HepG2 (cell line): Measurements from ENCODE around the gene FANK1. TPM values are rescaled to one million over a fixed set of nuclear protein-coding genes. Genes with fewer than 3 reads are reported as not detected.

Experiments used
- ATAC-seq: fragments of 200-7000 bp; cut with Tn5 transposase; 3 replicates; pipeline ENCODE4 v1.9.1; 2020; ENCODE audit warnings: mild to moderate bottlenecking, moderate library complexity
- BruUV-seq: library from RNA; stranded (reverse); fragments of 400-500 nt; replicated peaks from 2 replicates; lab custom pipeline; 2021; lab: Mats Ljungman, UMichigan
- CTCF ChIA-PET: fragments of 300-600 bp; formaldehyde crosslinking; extraction: SDS; loops from one replicate; lab custom pipeline; 2021; ENCODE audit warnings: low total read pairs, inconsistent platforms, low intra/inter-chr PET ratio; lab: Yijun Ruan, JAX
- POLR2A ChIA-PET: fragments of 350-600 bp; sonication (Branson Sonifier 250); formaldehyde crosslinking; loops from one replicate; lab custom pipeline; 2020; ENCODE audit warnings: antibody characterized with exemption, inconsistent platforms; lab: Yijun Ruan, JAX
- DNase-seq: peaks from one replicate; pipeline ENCODE4 v3.0.0-alpha.2; 2015; ENCODE audit warnings: low spot score
- FAIRE-seq: peaks from 3 replicates; lab custom pipeline; 2011; peaks lifted over from hg19 to GRCh38; lab: Jason Lieb, UNC
- H2AFZ ChIP-seq: one replicate; pipeline ENCODE4 v1.6.1; 2011; ENCODE audit warnings: low read length, inconsistent platforms
- H3K27ac ChIP-seq: fragments of 300-600 bp; 3 replicates; pipeline ENCODE4 v1.8.0; 2011; ENCODE audit warnings: mixed run types, mild to moderate bottlenecking, mixed read lengths, low read length, inconsistent platforms; ENCODE audit not compliant: insufficient read depth; ENCODE audit errors: extremely low read length
- H3K27me3 ChIP-seq, 2 experiments: fragments of 200-600 bp in 1 of 2; 2 replicates in 1 of 2; 3 replicates in 1 of 2; pipeline versions ENCODE4 v1.6.0 to v1.8.0; 2011; ENCODE audit warnings: low read length in 2 of 2, mild to moderate bottlenecking in 2 of 2, moderate library complexity in 2 of 2, inconsistent platforms in 1 of 2; ENCODE audit not compliant: insufficient read depth in 2 of 2, control insufficient read depth in 1 of 2
- H3K36me3 ChIP-seq, 2 experiments: fragments of 200-600 bp in 1 of 2; replicated peaks in 1 of 2; 2 replicates in 1 of 2; 3 replicates in 1 of 2; pipeline versions ENCODE4 v1.5.1 to v1.8.0; 2011; ENCODE audit warnings: low read length in 2 of 2, inconsistent platforms in 1 of 2; ENCODE audit not compliant: insufficient read depth in 2 of 2, control insufficient read depth in 1 of 2
- H3K4me1 ChIP-seq: 2 replicates; pipeline ENCODE4 v1.5.1; 2012; ENCODE audit warnings: low read length, inconsistent platforms; ENCODE audit not compliant: insufficient read depth
- H3K4me2 ChIP-seq: 2 replicates; pipeline ENCODE4 v1.6.0; 2011; ENCODE audit warnings: low read depth, low read length, inconsistent platforms
- H3K4me3 ChIP-seq, 3 experiments: fragments of 200-600 bp in 1 of 3; sonication (generic), shearing (Covaris generic) in 1 of 3; replicated peaks in 1 of 3; 2 replicates each; pipeline ENCODE4 v1.5.1; 2011 to 2016; ENCODE audit warnings: low read length in 3 of 3, inconsistent platforms in 2 of 3, low read depth in 2 of 3, mild to moderate bottlenecking in 2 of 3, control low read depth in 1 of 3, mixed read lengths in 1 of 3; ENCODE audit not compliant: insufficient read depth in 1 of 3
- H3K79me2 ChIP-seq: one replicate; pipeline ENCODE4 v1.6.1; 2011; ENCODE audit warnings: low read length, inconsistent platforms; ENCODE audit not compliant: insufficient read depth
- H3K9ac ChIP-seq: 2 replicates; pipeline ENCODE4 v1.6.0; 2011; ENCODE audit warnings: mild to moderate bottlenecking, low read depth, low read length, inconsistent platforms; ENCODE audit not compliant: insufficient read depth
- H3K9me3 ChIP-seq: 2 replicates; pipeline ENCODE4 v1.5.1; 2012; ENCODE audit warnings: mild to moderate bottlenecking, low read length
- H4K20me1 ChIP-seq: 2 replicates; pipeline ENCODE4 v1.6.0; 2011; ENCODE audit warnings: inconsistent platforms, mild to moderate bottlenecking, low read length, moderate library complexity; ENCODE audit not compliant: insufficient read depth
- MAFF ChIP-seq: IDR thresholded peaks from 2 replicates; pipeline ENCODE4 v1.6.1; 2011; ENCODE audit warnings: low read depth, low read length, improper control_type of control experiment
- MAFK ChIP-seq, 2 experiments: IDR thresholded peaks in 1 of 2; conservative IDR thresholded peaks in 1 of 2; 2 replicates each; pipeline ENCODE4 v1.6.1; 2011; ENCODE audit warnings: improper control_type of control experiment in 2 of 2, low read length in 2 of 2
- SALL2 ChIP-seq: sonication (generic); formaldehyde crosslinking; IDR thresholded peaks from 2 replicates; pipeline ENCODE4 v1.8.1; 2023; ENCODE audit warnings: mild to moderate bottlenecking, missing genetic modification reagents, inconsistent platforms
- ZNF3 ChIP-seq: IDR thresholded peaks from 2 replicates; pipeline ENCODE4 v1.7.0; 2017; ENCODE audit warnings: inconsistent platforms
- ZNF512B ChIP-seq: sonication (generic); formaldehyde crosslinking; IDR thresholded peaks from 2 replicates; pipeline ENCODE4 v1.5.1; 2020; ENCODE audit warnings: missing genetic modification reagents, mild to moderate bottlenecking, borderline replicate concordance
- WGBS: methylation state at CpG from one replicate; pipeline ENCODE4 v1.1.6; 2017; ENCODE audit warnings: low lambda C conversion rate; 5-methylcytosine and 5-hydroxymethylcytosine counted together
- in situ Hi-C: cut with HindIII; loops from 2 replicates; pipeline ENCODE4 v1.10.0; 2017; ENCODE audit warnings: low pct_unique_long_range_greater_than_20kb; ENCODE audit not compliant: extremely low pct_ligation_motif_present
- intact Hi-C: fragments of 100-400 bp; cut with micrococcal nuclease; formaldehyde crosslinking; loops from one replicate; pipeline ENCODE4 v1.10.0; 2022; ENCODE audit not compliant: unreplicated experiment
- polyA plus RNA-seq, 8 experiments: library from polyadenylated mRNA; depleted of rRNA in 3 of 8; stranded (reverse) in 7 of 8; unstranded in 1 of 8; fragments of >200 nt; fragmentation: Illumina TruSeq in 4 of 8; extraction: Trizol in 4 of 8; gene quantifications; 2 replicates each; pipeline versions ENCODE4 v1.2.1 to v1.2.3, GENCODE V29; 2011 to 2016; ENCODE audit warnings: low read depth in 4 of 8, missing spikeins in 1 of 8, mixed read lengths in 1 of 8; ENCODE audit not compliant: insufficient read depth in 1 of 8
- total RNA-seq, 5 experiments: library from RNA; depleted of rRNA; stranded (reverse); fragments of >200 nt; fragmentation: Illumina TruSeq; extraction: Trizol; gene quantifications; 2 replicates each; pipeline ENCODE4 v1.2.3, GENCODE V29; 2016; ENCODE audit warnings: low read depth in 1 of 5

FANK1 gene
- total and polyA plus RNA-seq, 2 of the 13 experiments (the other 11 are each of a cell fraction or from before 2014, with no cell fraction given) = 0.22 TPM; not detected in 1

GRCh38 chr10:125865120-125865519, 31.2 kb upstream of the FANK1 start:
- POLR2A ChIA-PET = no interaction called here
- WGBS = 92% methylated on average over 3 of the region's 3 CpGs
- BruUV-seq = no TSS peak

More at GRCh38 chr10:125865120-125865519, 31.2 kb upstream of the FANK1 start:
- Histone ChIP-seq H3K4me2 (no peak overlapping the region), H3K36me3 (peaks cover 12% of the 10 kb centered on the region in 2 experiments; a peak in 4 of 5 replicates), H3K27me3 (no peaks in the 10 kb centered on the region), H3K9ac (no peak overlapping the region), H3K79me2 (no peaks in the 10 kb centered on the region), H3K27ac (no peak overlapping the region), H2AFZ (no peak overlapping the region), H3K4me3 (no peak overlapping the region), H4K20me1 (no peaks in the 10 kb centered on the region), H3K4me1 (no peaks in the 10 kb centered on the region), H3K9me3 (no peaks in the 10 kb centered on the region)
- intact Hi-C loops = loop anchor here (5.0 kb wide), 3 partner anchors 117 to 732 kb away; no protein-coding TSS in a partner anchor
- DNase-seq = no peak
- no peak for FAIRE-seq
- in situ Hi-C loops = no loop called here
- CTCF ChIA-PET = no interaction called here
- no peak for TF ChIP-seq SALL2
- no peak for TF ChIP-seq ZNF512B
- peak; percentile 66 for TF ChIP-seq MAFF
- TF ChIP-seq ZNF3 (CRISPR knock-in tag) = no peak
- TF ChIP-seq MAFK (conservative IDR thresholded peaks at IDR 0.05 in 1 of 2, IDR thresholded peaks at IDR 0.05 in 1 of 2; ENCODE audit: low read length in 2 of 2) = peak; percentile 52 to 73; a peak in 3 of 4 replicates
- no peak for ATAC-seq
